ENCODE measurements around the gene YWHAE. TPM values are rescaled to one million over a fixed set of nuclear protein-coding genes. Genes with fewer than 3 reads are reported as not detected.
"Not testable (repeated sequence)": the region's sequence is repeated elsewhere in the genome, so short reads cannot be mapped to it uniquely, and the experiment has no call there.

The YWHAE gene
- total RNA-seq, 1 experiment from 2014 or later = 956 TPM

- Histone ChIP-seq H3K36me3 (ENCODE audit: control insufficient read depth, insufficient read depth, low read length) (peaks cover 6% of the 10 kb centered on the region), H3K4me1 (no peaks in the 10 kb centered on the region), H3K27me3 (replicated peaks; ENCODE audit: control insufficient read depth, insufficient read depth, low read length) (no peaks in the 10 kb centered on the region), H3K9me3 (no peaks in the 10 kb centered on the region), H3K4me3 (ENCODE audit: low read depth, low read length) (no peak overlapping the region)
- TF ChIP-seq CTCF (IDR thresholded peaks at IDR 0.05; ENCODE audit: insufficient read depth in 1 of 2, low read depth in 1 of 2, low read length in 1 of 2, severe bottlenecking in 1 of 2, unreplicated experiment in 1 of 2) = no peak
- POLR2A ChIA-PET = no interaction called here
- no TSS peak for BruUV-seq (replicated peaks)
- intact Hi-C loops (cut with micrococcal nuclease; ENCODE audit: unreplicated experiment) = no loop called here
- Mint-ChIP-seq H3K27ac (ENCODE audit: unreplicated experiment) (no peak overlapping the region), H3K4me3 (ENCODE audit: unreplicated experiment) (no peak overlapping the region), H3K4me1 (ENCODE audit: low read depth, unreplicated experiment) (peaks cover 6% of the 10 kb centered on the region), H3K36me3 (ENCODE audit: insufficient read depth, unreplicated experiment) (peaks cover 100% of the 10 kb centered on the region), H3K9me3 (ENCODE audit: unreplicated experiment) (no peaks in the 10 kb centered on the region), H3K27me3 (ENCODE audit: insufficient read depth, unreplicated experiment) (no peaks in the 10 kb centered on the region)
- DNase-seq = no peak
- CTCF ChIA-PET = no interaction called here
Measured at GRCh38 chr17:1354030-1354429, 46.0 kb downstream of the YWHAE start.

DNA sequence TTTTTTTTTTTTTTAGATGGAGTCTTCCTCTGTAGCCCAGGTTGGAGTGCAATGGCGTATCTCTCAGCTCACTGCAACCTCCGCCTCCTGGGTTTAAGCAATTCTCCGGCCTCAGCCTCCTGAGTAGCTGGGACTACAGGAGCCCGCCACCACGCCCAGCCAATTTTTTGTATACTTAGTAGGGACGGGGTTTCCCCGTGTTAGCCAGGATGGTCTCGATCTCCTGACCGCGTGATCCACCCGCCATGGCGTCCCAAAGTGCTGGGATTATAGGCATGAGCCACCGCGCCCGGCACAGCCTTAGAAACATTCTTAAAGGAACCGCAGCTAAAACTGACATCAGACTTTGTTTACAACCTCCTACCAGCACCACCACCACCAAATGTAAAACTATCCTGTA, 47.5 kb downstream of the YWHAE start:
- H3K9me3 ChIP-seq; H3K9me3 Mint-ChIP-seq (ENCODE audit: unreplicated experiment); H3K4me3 Mint-ChIP-seq (ENCODE audit: unreplicated experiment); H3K27me3 Mint-ChIP-seq (ENCODE audit: insufficient read depth, unreplicated experiment); POLR2A ChIA-PET; BruUV-seq (replicated peaks); H3K4me1 ChIP-seq; H3K27ac Mint-ChIP-seq (ENCODE audit: unreplicated experiment); H3K36me3 ChIP-seq (ENCODE audit: control insufficient read depth, insufficient read depth, low read length); DNase-seq; H3K27me3 ChIP-seq (replicated peaks; ENCODE audit: control insufficient read depth, insufficient read depth, low read length); H3K4me3 ChIP-seq (ENCODE audit: low read depth, low read length); intact Hi-C loops (cut with micrococcal nuclease; ENCODE audit: unreplicated experiment); CTCF ChIA-PET: not testable (repeated sequence)
- Mint-ChIP-seq H3K36me3 (ENCODE audit: insufficient read depth, unreplicated experiment) (peaks cover 100% of the 10 kb centered on the region), H3K4me1 (ENCODE audit: low read depth, unreplicated experiment) (peaks cover 12% of the 10 kb centered on the region)

DNA sequence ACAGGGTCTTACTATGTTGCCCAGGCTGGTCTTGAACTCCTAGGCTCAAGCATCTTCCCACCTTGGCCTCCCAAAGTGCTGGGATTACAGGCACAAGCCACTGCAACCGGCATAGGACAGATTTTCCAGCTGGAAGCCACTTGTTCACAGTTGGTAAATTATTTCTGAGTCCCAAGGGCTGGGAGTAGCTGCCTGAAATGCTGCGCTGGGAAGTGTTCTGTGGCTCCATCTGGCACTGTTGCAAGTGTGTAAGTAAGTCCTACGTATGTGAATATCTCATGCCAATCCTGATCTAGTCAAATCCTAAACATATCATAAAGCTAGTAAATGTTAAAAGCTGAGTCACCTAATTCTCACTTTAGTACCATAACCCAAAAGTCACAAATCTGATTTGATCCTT, 48.1 kb downstream of the YWHAE start:
- TF ChIP-seq CTCF (IDR thresholded peaks at IDR 0.05; ENCODE audit: insufficient read depth in 1 of 2, low read depth in 1 of 2, low read length in 1 of 2, severe bottlenecking in 1 of 2, unreplicated experiment in 1 of 2) = no peak
- no peaks in the 10 kb centered on the region for H3K9me3 Mint-ChIP-seq (ENCODE audit: unreplicated experiment)
- Histone ChIP-seq H3K9me3 (no peaks in the 10 kb centered on the region), H3K27me3 (replicated peaks; ENCODE audit: control insufficient read depth, insufficient read depth, low read length) (no peaks in the 10 kb centered on the region), H3K4me3 (ENCODE audit: low read depth, low read length) (no peak overlapping the region), H3K4me1 (peaks cover 8% of the 10 kb centered on the region), H3K36me3 (ENCODE audit: control insufficient read depth, insufficient read depth, low read length) (peaks cover 4% of the 10 kb centered on the region; the same call in 1 of the 2 replicates)
- ChIA-PET POLR2A (no interaction called here), CTCF (interaction anchor here (1.1 kb wide), 2 partner anchors 13 to 20 kb away, joined by 3 read pairs; no protein-coding TSS in a partner anchor)
- BruUV-seq (replicated peaks) = TSS peak; percentile 16
- peaks cover 100% of the 10 kb centered on the region for H3K36me3 Mint-ChIP-seq (ENCODE audit: insufficient read depth, unreplicated experiment)
- no peak overlapping the region for H3K4me3 Mint-ChIP-seq (ENCODE audit: unreplicated experiment)
- no peak for DNase-seq
- no peaks in the 10 kb centered on the region for H3K27me3 Mint-ChIP-seq (ENCODE audit: insufficient read depth, unreplicated experiment)
- peaks cover 15% of the 10 kb centered on the region for H3K4me1 Mint-ChIP-seq (ENCODE audit: low read depth, unreplicated experiment)
- peak overlapping the region; percentile 29 for H3K27ac Mint-ChIP-seq (ENCODE audit: unreplicated experiment)
- intact Hi-C loops (cut with micrococcal nuclease; ENCODE audit: unreplicated experiment) = no loop called here

DNA sequence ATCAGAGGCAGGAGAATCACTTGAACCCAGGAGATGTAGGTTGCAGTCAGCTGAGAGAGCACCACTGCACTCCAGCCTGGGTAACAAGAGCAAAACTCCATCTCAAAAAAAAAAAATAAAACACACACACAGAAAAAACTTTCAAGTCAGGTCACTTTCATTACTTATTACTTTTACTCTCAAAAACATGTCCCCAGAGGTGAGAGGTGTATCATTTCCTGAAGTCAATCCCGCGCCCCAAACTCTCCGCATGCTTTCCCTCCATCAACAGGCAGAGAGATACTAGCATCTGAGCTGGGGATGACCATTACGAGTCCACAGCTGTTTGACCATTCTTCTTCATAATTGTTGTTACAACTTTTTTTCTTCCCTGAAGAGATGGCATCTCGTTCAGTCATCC, 48.7 kb downstream of the YWHAE start:
- H3K9me3 Mint-ChIP-seq (ENCODE audit: unreplicated experiment) = no peaks in the 10 kb centered on the region
- intact Hi-C loops (cut with micrococcal nuclease; ENCODE audit: unreplicated experiment) = no loop called here

More for the DNA sequence above, 48.7 kb downstream of the YWHAE start:
- H3K36me3 ChIP-seq (ENCODE audit: control insufficient read depth, insufficient read depth, low read length) = peaks cover 5% of the 10 kb centered on the region
- no peak for DNase-seq
- CTCF ChIA-PET = interaction anchor here (1.1 kb wide), 2 partner anchors 14 to 20 kb away, joined by 3 read pairs; no protein-coding TSS in a partner anchor
- no TSS peak for BruUV-seq (replicated peaks)
- H3K9me3 ChIP-seq = no peaks in the 10 kb centered on the region
- H3K27me3 ChIP-seq (replicated peaks; ENCODE audit: control insufficient read depth, insufficient read depth, low read length) = no peaks in the 10 kb centered on the region
- Mint-ChIP-seq H3K36me3 (ENCODE audit: insufficient read depth, unreplicated experiment) (peaks cover 100% of the 10 kb centered on the region), H3K4me3 (ENCODE audit: unreplicated experiment) (no peak overlapping the region), H3K4me1 (ENCODE audit: low read depth, unreplicated experiment) (peaks cover 15% of the 10 kb centered on the region), H3K27ac (ENCODE audit: unreplicated experiment) (peak overlapping the region; percentile 29), H3K27me3 (ENCODE audit: insufficient read depth, unreplicated experiment) (no peaks in the 10 kb centered on the region)
- H3K4me3 ChIP-seq (ENCODE audit: low read depth, low read length) = no peak overlapping the region
- POLR2A ChIA-PET = no interaction called here
- peaks cover 8% of the 10 kb centered on the region for H3K4me1 ChIP-seq
- TF ChIP-seq CTCF (IDR thresholded peaks at IDR 0.05; ENCODE audit: insufficient read depth in 1 of 2, low read depth in 1 of 2, low read length in 1 of 2, severe bottlenecking in 1 of 2, unreplicated experiment in 1 of 2) = no peak
